H9 (cell line): Measurements from ENCODE around the gene KAT6B. TPM values are rescaled to one million over a fixed set of nuclear protein-coding genes. Genes with fewer than 3 reads are reported as not detected.

Experiments
- DNase-seq: peaks from one replicate; pipeline ENCODE4 v3.0.0-alpha.2; 2017
- H2AFZ ChIP-seq: one replicate; pipeline ENCODE4 v1.6.1; 2013; ENCODE audit warnings: mild to moderate bottlenecking, low read length, control low read depth, moderate library complexity
- H2AK5ac ChIP-seq: 2 replicates; pipeline ENCODE4 v1.6.1; 2013; ENCODE audit warnings: low read length, control low read depth, mixed read lengths; ENCODE audit not compliant: insufficient read length
- H2BK120ac ChIP-seq: one replicate; pipeline ENCODE4 v1.6.1; 2013; ENCODE audit warnings: low read depth, mild to moderate bottlenecking, low read length, control low read depth, inconsistent platforms; ENCODE audit not compliant: poor library complexity, severe bottlenecking
- H2BK12ac ChIP-seq: 2 replicates; pipeline ENCODE4 v1.6.1; 2013; ENCODE audit warnings: low read length, control low read depth, mixed read lengths, low read depth; ENCODE audit not compliant: insufficient read length
- H2BK15ac ChIP-seq: 2 replicates; pipeline ENCODE4 v1.6.1; 2013; ENCODE audit warnings: low read depth, low read length, control low read depth
- H2BK20ac ChIP-seq: one replicate; pipeline ENCODE4 v1.6.1; 2013; ENCODE audit warnings: low read depth, mild to moderate bottlenecking, low read length, control low read depth, inconsistent platforms; ENCODE audit not compliant: poor library complexity, severe bottlenecking
- H2BK5ac ChIP-seq: 2 replicates; pipeline ENCODE4 v1.6.1; 2013; ENCODE audit warnings: low read length, control low read depth, mixed read lengths; ENCODE audit not compliant: insufficient read length
- H3K14ac ChIP-seq: 2 replicates; pipeline ENCODE4 v1.6.1; 2013; ENCODE audit warnings: low read length, control low read depth; ENCODE audit not compliant: insufficient read depth
- H3K18ac ChIP-seq: 2 replicates; pipeline ENCODE4 v1.6.1; 2013; ENCODE audit warnings: low read depth, mild to moderate bottlenecking, mixed read lengths, low read length, control low read depth; ENCODE audit not compliant: insufficient read length
- H3K23ac ChIP-seq: 2 replicates; pipeline ENCODE4 v1.6.1; 2013; ENCODE audit warnings: low read length, control low read depth, mixed read lengths, low read depth; ENCODE audit not compliant: insufficient read length
- H3K23me2 ChIP-seq: 2 replicates; pipeline ENCODE4 v1.6.1; 2013; ENCODE audit warnings: low read depth, mild to moderate bottlenecking, mixed read lengths, low read length, control low read depth; ENCODE audit not compliant: insufficient read length, poor library complexity, severe bottlenecking
- H3K27ac ChIP-seq: 2 replicates; pipeline ENCODE4 v1.5.1; 2013; ENCODE audit warnings: low read length, control low read depth, mixed read lengths, low read depth; ENCODE audit not compliant: insufficient read length
- H3K27me3 ChIP-seq: 2 replicates; pipeline ENCODE4 v1.6.1; 2013; ENCODE audit warnings: low read length, control low read depth, inconsistent platforms; ENCODE audit not compliant: insufficient read depth
- H3K4ac ChIP-seq: 2 replicates; pipeline ENCODE4 v1.6.1; 2013; ENCODE audit warnings: low read depth, mild to moderate bottlenecking, control low read depth, inconsistent platforms, low read length, moderate library complexity
- H3K4me1 ChIP-seq: 2 replicates; pipeline ENCODE4 v1.6.1; 2013; ENCODE audit warnings: low read length, control low read depth, inconsistent platforms; ENCODE audit not compliant: insufficient read depth
- H3K4me2 ChIP-seq: 2 replicates; pipeline ENCODE4 v1.6.1; 2013; ENCODE audit warnings: low read length, control low read depth, mixed read lengths; ENCODE audit not compliant: insufficient read length, insufficient read depth
- H3K56ac ChIP-seq: 2 replicates; pipeline ENCODE4 v1.6.1; 2013; ENCODE audit warnings: low read depth, mild to moderate bottlenecking, mixed read lengths, low read length, control low read depth; ENCODE audit not compliant: insufficient read length
- H3K79me1 ChIP-seq: 2 replicates; pipeline ENCODE4 v1.6.1; 2013; ENCODE audit warnings: low read depth, mild to moderate bottlenecking, moderate library complexity, low read length, control low read depth, inconsistent platforms; ENCODE audit not compliant: insufficient read depth, poor library complexity, severe bottlenecking
- H3K79me2 ChIP-seq: 2 replicates; pipeline ENCODE4 v1.6.1; 2013; ENCODE audit warnings: low read length, control low read depth, inconsistent platforms; ENCODE audit not compliant: insufficient read depth
- H3K9ac ChIP-seq: 2 replicates; pipeline ENCODE4 v1.6.1; 2013; ENCODE audit warnings: low read length, control low read depth, mixed read lengths; ENCODE audit not compliant: insufficient read length; ENCODE audit errors: extremely low read depth
- H3K9me3 ChIP-seq: one replicate; pipeline ENCODE4 v1.6.1; 2013; ENCODE audit warnings: low read depth, low read length, inconsistent platforms; ENCODE audit not compliant: control insufficient read depth
- H3T11ph ChIP-seq: one replicate; pipeline ENCODE4 v1.6.1; 2013; ENCODE audit warnings: mild to moderate bottlenecking, low read length, control low read depth, inconsistent platforms
- H4K20me1 ChIP-seq: one replicate; pipeline ENCODE4 v1.6.1; 2013; ENCODE audit not compliant: control insufficient read depth, insufficient read length, insufficient read depth
- H4K5ac ChIP-seq: 2 replicates; pipeline ENCODE4 v1.6.1; 2013; ENCODE audit warnings: low read depth, mild to moderate bottlenecking, mixed read lengths, low read length, control low read depth; ENCODE audit not compliant: insufficient read length
- H4K8ac ChIP-seq: replicated peaks from 2 replicates; pipeline ENCODE4 v1.6.1; 2013; ENCODE audit warnings: low read length, control low read depth, mixed read lengths, low read depth; ENCODE audit not compliant: insufficient read length
- H4K91ac ChIP-seq: 2 replicates; pipeline ENCODE4 v1.6.1; 2013; ENCODE audit warnings: low read depth, mild to moderate bottlenecking, moderate library complexity, mixed read lengths, low read length, control low read depth; ENCODE audit not compliant: insufficient read length
- H3K27ac Mint-ChIP-seq, 3 experiments: 2 replicates in 2 of 3; 3 replicates in 1 of 3; pipeline ENCODE4 v1.8.0; 2020 to 2021; ENCODE audit warnings: mixed read lengths in 3 of 3, mild to moderate bottlenecking in 1 of 3, moderate library complexity in 1 of 3
- H3K27me3 Mint-ChIP-seq: 2 replicates; pipeline ENCODE4 v1.8.0; 2021; ENCODE audit warnings: low read depth, mild to moderate bottlenecking, moderate library complexity, mixed read lengths
- H3K36me3 Mint-ChIP-seq, 3 experiments: 2 replicates in 2 of 3; 3 replicates in 1 of 3; pipeline ENCODE4 v1.8.0; 2020 to 2021; ENCODE audit warnings: low read depth in 3 of 3, mixed read lengths in 3 of 3; ENCODE audit not compliant: insufficient read depth in 1 of 3
- H3K4me1 Mint-ChIP-seq, 2 experiments: 2 replicates each; pipeline ENCODE4 v1.8.0; 2020; ENCODE audit warnings: mixed read lengths in 2 of 2
- H3K4me3 Mint-ChIP-seq, 2 experiments: 2 replicates in 1 of 2; 3 replicates in 1 of 2; pipeline ENCODE4 v1.8.0; 2020 to 2021; ENCODE audit warnings: mild to moderate bottlenecking in 2 of 2, mixed read lengths in 2 of 2, moderate library complexity in 1 of 2
- H3K9me3 Mint-ChIP-seq, 2 experiments: 2 replicates in 1 of 2; 3 replicates in 1 of 2; pipeline ENCODE4 v1.8.0; 2020; ENCODE audit warnings: mild to moderate bottlenecking in 2 of 2, mixed read lengths in 2 of 2, moderate library complexity in 1 of 2
- WGBS: extraction: QIAGEN DNeasy Blood & Tissue Kit; methylation state at CpG from one replicate; pipeline ENCODE4 v1.1.7; 2013; ENCODE audit warnings: missing lambda C conversion rate, low lambda C conversion rate, mixed read lengths; ENCODE audit not compliant: insufficient read length; ENCODE audit errors: extremely low coverage; 5-methylcytosine and 5-hydroxymethylcytosine counted together
- total RNA-seq: library from RNA; stranded (reverse); gene quantifications from 2 replicates; pipeline ENCODE4 v1.2.1, GENCODE V29; 2021
- TF ChIP-seq, protein P1 (sequence below): fragments of 200-600 bp; sonication (generic); conservative IDR thresholded peaks from 3 replicates; pipeline ENCODE4 v1.8.0; 2021; ENCODE audit warnings: antibody characterized with exemption, mild to moderate bottlenecking

KAT6B gene
- total RNA-seq, 1 experiment from 2014 or later, result 34.2 TPM

DNA sequence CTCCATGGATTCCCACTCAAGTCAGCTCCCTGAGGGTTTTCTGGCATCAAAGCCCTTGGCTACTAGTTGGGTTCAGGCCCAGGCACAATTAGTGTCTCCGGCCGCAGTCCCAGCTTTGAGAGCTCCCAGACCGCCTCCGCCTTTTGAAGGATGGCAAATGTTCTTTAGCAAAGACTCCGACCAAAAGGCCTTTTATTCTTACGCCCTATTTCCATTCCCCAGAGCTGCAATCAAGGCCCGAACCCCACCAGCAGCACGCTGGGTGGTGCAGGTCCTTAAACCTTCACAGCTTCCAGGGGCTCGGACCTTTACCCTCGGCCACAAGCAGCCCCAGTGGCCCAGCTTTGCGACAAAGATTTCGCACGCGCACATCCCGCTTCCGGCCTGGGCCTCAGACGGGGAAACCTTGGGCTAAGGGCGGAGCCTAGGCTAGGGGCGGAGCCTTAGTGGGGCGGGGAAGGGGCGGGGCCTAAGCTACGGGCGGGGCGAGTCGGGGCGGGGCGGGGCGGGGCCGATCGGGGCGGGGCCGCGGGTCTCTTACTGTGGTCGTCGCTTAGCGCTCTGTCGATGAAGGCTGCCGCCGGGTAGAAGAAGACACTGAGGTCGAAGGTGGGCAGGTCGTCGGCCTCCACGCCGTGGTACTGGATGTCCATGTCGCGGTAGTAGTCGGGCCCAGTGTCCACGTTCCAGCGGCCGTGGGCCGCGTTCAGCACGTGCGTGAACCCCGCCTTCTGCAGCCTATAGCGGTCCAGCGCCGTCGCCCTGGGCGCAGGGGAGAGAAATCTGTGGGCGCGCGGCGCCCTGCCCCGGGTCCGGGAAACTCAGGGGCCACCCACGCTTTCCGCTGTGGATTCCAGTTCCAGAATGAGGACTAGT, 217.1 kb downstream of the KAT6B start:
- no peak overlapping the region for H2BK120ac ChIP-seq
- H3K9ac ChIP-seq, result no peak overlapping the region
- H2BK20ac ChIP-seq, result no peak overlapping the region
- no peaks in the 10 kb centered on the region for H3K79me2 ChIP-seq
- H3K4me1 ChIP-seq, result no peaks in the 10 kb centered on the region
- H3K27me3 ChIP-seq, result no peaks in the 10 kb centered on the region
- no CpG with 5 or more reads among the region's 68 CpGs for WGBS
- Mint-ChIP-seq H3K27me3 (no peaks in the 10 kb centered on the region), H3K27ac (no peak overlapping the region), H3K4me3 (no peak overlapping the region), H3K4me1 (no peaks in the 10 kb centered on the region), H3K9me3 (no peaks in the 10 kb centered on the region), H3K36me3 (no peaks in the 10 kb centered on the region)
- H3K79me1 ChIP-seq, result no peaks in the 10 kb centered on the region
- H2AFZ ChIP-seq, result no peak overlapping the region
- no peak overlapping the region for H2BK5ac ChIP-seq
- no peak overlapping the region for H3K23ac ChIP-seq
- no peak overlapping the region for H4K91ac ChIP-seq
- H2BK12ac ChIP-seq, result no peak overlapping the region
- H4K5ac ChIP-seq, result no peak overlapping the region
- no peak overlapping the region for H3K4ac ChIP-seq
- TF ChIP-seq, protein P1, sequence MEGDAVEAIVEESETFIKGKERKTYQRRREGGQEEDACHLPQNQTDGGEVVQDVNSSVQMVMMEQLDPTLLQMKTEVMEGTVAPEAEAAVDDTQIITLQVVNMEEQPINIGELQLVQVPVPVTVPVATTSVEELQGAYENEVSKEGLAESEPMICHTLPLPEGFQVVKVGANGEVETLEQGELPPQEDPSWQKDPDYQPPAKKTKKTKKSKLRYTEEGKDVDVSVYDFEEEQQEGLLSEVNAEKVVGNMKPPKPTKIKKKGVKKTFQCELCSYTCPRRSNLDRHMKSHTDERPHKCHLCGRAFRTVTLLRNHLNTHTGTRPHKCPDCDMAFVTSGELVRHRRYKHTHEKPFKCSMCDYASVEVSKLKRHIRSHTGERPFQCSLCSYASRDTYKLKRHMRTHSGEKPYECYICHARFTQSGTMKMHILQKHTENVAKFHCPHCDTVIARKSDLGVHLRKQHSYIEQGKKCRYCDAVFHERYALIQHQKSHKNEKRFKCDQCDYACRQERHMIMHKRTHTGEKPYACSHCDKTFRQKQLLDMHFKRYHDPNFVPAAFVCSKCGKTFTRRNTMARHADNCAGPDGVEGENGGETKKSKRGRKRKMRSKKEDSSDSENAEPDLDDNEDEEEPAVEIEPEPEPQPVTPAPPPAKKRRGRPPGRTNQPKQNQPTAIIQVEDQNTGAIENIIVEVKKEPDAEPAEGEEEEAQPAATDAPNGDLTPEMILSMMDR, result no peak
- no peaks in the 10 kb centered on the region for H4K20me1 ChIP-seq
- no peaks in the 10 kb centered on the region for H3K9me3 ChIP-seq
- no peak overlapping the region for H3K27ac ChIP-seq
- DNase-seq, result peak; percentile 85
- H3K23me2 ChIP-seq, result no peaks in the 10 kb centered on the region
- H2BK15ac ChIP-seq, result no peak overlapping the region
- no peak overlapping the region for H3K18ac ChIP-seq
- no peak overlapping the region for H3K14ac ChIP-seq
- no peak overlapping the region for H2AK5ac ChIP-seq
- no peak overlapping the region for H4K8ac ChIP-seq
- no peak overlapping the region for H3K4me2 ChIP-seq
- no peak overlapping the region for H3K56ac ChIP-seq
- no peak overlapping the region for H3T11ph ChIP-seq
